ENCODE data around the gene AAGAB. TPM values are rescaled to one million over a fixed set of nuclear protein-coding genes. Genes with fewer than 3 reads are reported as not detected.
"Not testable (repeated sequence)": the region's sequence is repeated elsewhere in the genome, so short reads cannot be mapped to it uniquely, and the experiment has no call there.

AAGAB gene
- total RNA-seq (2014; rRNA removed; shearing (Covaris generic); ENCODE audit: low replicate concordance), result 30.6 and 46.3 TPM in 2 replicates

- Histone ChIP-seq H3K9ac (ENCODE audit: low read length) (peak within 1 kb of the TSS; percentile 79), H3K9me2 (replicated peaks; ENCODE audit: insufficient read depth, low read length) (no peaks in the 10 kb centered on the region), H3K4me3 (ENCODE audit: low read length) (peak within 1 kb of the TSS; percentile 90), H3K27me3 (ENCODE audit: low read length) (no peaks in the 10 kb centered on the region), H2AFZ (ENCODE audit: low read length) (peak within 1 kb of the TSS; percentile 87), H3K4me2 (ENCODE audit: low read depth, low read length, poor library complexity, severe bottlenecking) (peak within 1 kb of the TSS; percentile 90), H3K36me3 (ENCODE audit: insufficient read depth, low read length) (0 out of 2 replicates have a peak, but pooled peaks cover 3% of the 10 kb centered on the region), H4K20me1 (ENCODE audit: insufficient read depth, low read depth, low read length) (peaks cover 14% of the 10 kb centered on the region), H3K4me1 (ENCODE audit: low read length) (peaks cover 15% of the 10 kb centered on the region), H3K79me2 (ENCODE audit: low read length) (peaks cover 30% of the 10 kb centered on the region), H3K27ac (ENCODE audit: low read length) (peak within 1 kb of the TSS; percentile 16; the same call in 1 of the 2 replicates), H3K9me3 (ENCODE audit: low read length) (no peaks in the 10 kb centered on the region)
- DNase-seq, result peak; percentile 98
Observed at GRCh38 chr15:67254238-67255175, at the start of gene AAGAB, which contains the start of gene IQCH. TSS of gene AAGAB (minus strand) at chr15:67254661. CDS start at chr15:67254631, 30 bp downstream. TSS of gene IQCH (plus strand) at chr15:67254786. CDS start at chr15:67254897, 111 bp downstream.

GRCh38 chr15:67303490-67304363 is 49.3 kb upstream of the AAGAB start:
- Histone ChIP-seq H3K79me2 (ENCODE audit: low read length) (no peaks in the 10 kb centered on the region), H3K4me2 (ENCODE audit: low read depth, low read length, poor library complexity, severe bottlenecking) (no peak overlapping the region), H3K4me1 (ENCODE audit: low read length) (no peaks in the 10 kb centered on the region), H3K36me3 (ENCODE audit: insufficient read depth, low read length) (no peaks in the 10 kb centered on the region), H4K20me1 (ENCODE audit: insufficient read depth, low read depth, low read length) (no peaks in the 10 kb centered on the region), H3K27ac (ENCODE audit: low read length) (no peak overlapping the region), H2AFZ (ENCODE audit: low read length) (no peak overlapping the region), H3K27me3 (ENCODE audit: low read length) (no peaks in the 10 kb centered on the region), H3K9me3 (ENCODE audit: low read length) (no peaks in the 10 kb centered on the region), H3K9ac (ENCODE audit: low read length) (no peak overlapping the region), H3K9me2 (replicated peaks; ENCODE audit: insufficient read depth, low read length) (no peaks in the 10 kb centered on the region), H3K4me3 (ENCODE audit: low read length) (no peak overlapping the region)
- DNase-seq, result peak; percentile 61

GRCh38 chr15:67300266-67301025 is 46.0 kb upstream of the AAGAB start:
- Histone ChIP-seq H3K79me2 (ENCODE audit: low read length) (no peaks in the 10 kb centered on the region), H3K4me3 (ENCODE audit: low read length) (no peak overlapping the region), H3K27me3 (ENCODE audit: low read length) (no peaks in the 10 kb centered on the region), H3K4me1 (ENCODE audit: low read length) (peaks cover 22% of the 10 kb centered on the region), H3K27ac (ENCODE audit: low read length) (no peak overlapping the region), H4K20me1 (ENCODE audit: insufficient read depth, low read depth, low read length) (no peaks in the 10 kb centered on the region), H3K9me2 (replicated peaks; ENCODE audit: insufficient read depth, low read length) (no peaks in the 10 kb centered on the region), H3K4me2 (ENCODE audit: low read depth, low read length, poor library complexity, severe bottlenecking) (no peak overlapping the region), H3K9ac (ENCODE audit: low read length) (no peak overlapping the region), H2AFZ (ENCODE audit: low read length) (no peak overlapping the region), H3K36me3 (ENCODE audit: insufficient read depth, low read length) (no peaks in the 10 kb centered on the region), H3K9me3 (ENCODE audit: low read length) (no peaks in the 10 kb centered on the region)
- DNase-seq, result no peak

DNA sequence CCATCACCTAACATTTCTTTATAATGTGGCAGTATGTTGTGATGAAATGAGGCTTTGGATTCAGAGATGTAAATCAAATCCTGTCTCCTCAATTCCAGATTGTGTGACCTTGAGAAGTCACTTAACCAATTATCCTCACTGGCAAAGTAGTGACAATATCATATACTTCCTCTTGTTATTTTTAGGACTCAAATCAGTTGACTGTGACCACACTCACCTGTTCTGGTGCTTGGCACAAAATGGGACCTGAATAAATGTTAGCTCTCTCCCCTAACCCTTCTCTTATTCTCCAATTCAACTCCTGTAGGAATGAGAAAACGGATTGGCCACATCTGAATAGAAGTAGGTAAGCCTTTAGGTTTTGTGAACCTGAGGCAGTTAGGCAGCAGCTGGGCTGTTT is 42.2 kb upstream of the AAGAB start:
- H3K4me2 ChIP-seq (ENCODE audit: low read depth, low read length, poor library complexity, severe bottlenecking), result peak overlapping the region; percentile 27
- H3K9me2 ChIP-seq (replicated peaks; ENCODE audit: insufficient read depth, low read length), result no peaks in the 10 kb centered on the region
- no peaks in the 10 kb centered on the region for H3K9me3 ChIP-seq (ENCODE audit: low read length)
- H2AFZ ChIP-seq (ENCODE audit: low read length), result no peak overlapping the region
- H3K9ac ChIP-seq (ENCODE audit: low read length), result no peak overlapping the region
- H3K4me1 ChIP-seq (ENCODE audit: low read length), result peaks cover 29% of the 10 kb centered on the region
- DNase-seq, result peak; percentile 47
- no peaks in the 10 kb centered on the region for H3K79me2 ChIP-seq (ENCODE audit: low read length)
- H4K20me1 ChIP-seq (ENCODE audit: insufficient read depth, low read depth, low read length), result no peaks in the 10 kb centered on the region
- no peaks in the 10 kb centered on the region for H3K36me3 ChIP-seq (ENCODE audit: insufficient read depth, low read length)
- no peaks in the 10 kb centered on the region for H3K27me3 ChIP-seq (ENCODE audit: low read length)
- no peak overlapping the region for H3K27ac ChIP-seq (ENCODE audit: low read length)
- no peak overlapping the region for H3K4me3 ChIP-seq (ENCODE audit: low read length)

DNA sequence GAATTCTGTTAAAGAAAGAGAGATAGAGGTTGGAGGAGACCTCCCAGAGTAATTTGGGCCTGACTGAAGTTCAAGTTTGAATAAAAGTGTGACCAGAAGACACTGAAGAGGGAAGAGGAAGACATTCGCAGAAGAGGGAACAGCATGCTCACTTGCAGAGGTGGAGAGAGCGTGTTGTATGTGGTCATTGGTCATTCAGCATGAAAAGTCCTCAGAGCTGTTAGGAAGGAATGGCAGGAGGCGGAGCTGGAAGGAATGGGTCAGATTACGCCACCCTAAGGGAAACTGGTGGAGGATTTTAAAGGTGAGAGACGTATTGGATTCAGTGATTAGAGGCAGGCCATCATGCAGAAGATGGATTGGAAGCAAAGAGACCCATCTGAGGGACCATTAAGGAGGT is 41.7 kb upstream of the AAGAB start:
- no peaks in the 10 kb centered on the region for H3K36me3 ChIP-seq (ENCODE audit: insufficient read depth, low read length)
- H3K4me2 ChIP-seq (ENCODE audit: low read depth, low read length, poor library complexity, severe bottlenecking), result peak overlapping the region; percentile 27
- no peaks in the 10 kb centered on the region for H3K79me2 ChIP-seq (ENCODE audit: low read length)
- no peaks in the 10 kb centered on the region for H4K20me1 ChIP-seq (ENCODE audit: insufficient read depth, low read depth, low read length)
- no peaks in the 10 kb centered on the region for H3K9me3 ChIP-seq (ENCODE audit: low read length)
- H3K4me1 ChIP-seq (ENCODE audit: low read length), result peaks cover 29% of the 10 kb centered on the region
- DNase-seq, result no peak
- H3K9ac ChIP-seq (ENCODE audit: low read length), result no peak overlapping the region
- H3K27me3 ChIP-seq (ENCODE audit: low read length), result no peaks in the 10 kb centered on the region
- H3K27ac ChIP-seq (ENCODE audit: low read length), result no peak overlapping the region
- no peak overlapping the region for H3K4me3 ChIP-seq (ENCODE audit: low read length)
- no peak overlapping the region for H2AFZ ChIP-seq (ENCODE audit: low read length)
- H3K9me2 ChIP-seq (replicated peaks; ENCODE audit: insufficient read depth, low read length), result no peaks in the 10 kb centered on the region

DNA sequence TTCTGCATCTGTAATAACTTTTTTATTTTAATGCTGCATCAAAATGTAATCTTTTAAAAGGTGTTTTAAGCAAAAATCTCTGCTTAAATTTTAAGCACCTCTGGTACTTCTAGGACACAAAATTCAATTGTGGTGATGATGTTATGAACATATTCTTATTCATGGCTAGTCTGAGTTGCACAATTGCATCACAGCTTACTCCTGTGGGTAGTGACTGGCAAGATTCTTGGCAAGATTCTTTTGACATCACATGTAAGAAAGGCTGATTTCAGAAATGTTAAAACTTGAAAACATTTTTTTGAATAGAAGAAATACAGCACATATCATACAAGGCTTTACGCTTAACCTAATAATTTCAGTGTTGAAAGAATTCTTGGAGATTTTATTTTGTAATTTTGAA is 35.9 kb upstream of the AAGAB start:
- H2AFZ ChIP-seq (ENCODE audit: low read length), result no peak overlapping the region
- no peaks in the 10 kb centered on the region for H3K9me3 ChIP-seq (ENCODE audit: low read length)
- H3K27me3 ChIP-seq (ENCODE audit: low read length), result no peaks in the 10 kb centered on the region
- 0 out of 2 replicates have a peak, but pooled peaks cover 3% of the 10 kb centered on the region for H4K20me1 ChIP-seq (ENCODE audit: insufficient read depth, low read depth, low read length)
- H3K27ac ChIP-seq (ENCODE audit: low read length), result no peak overlapping the region
- no peaks in the 10 kb centered on the region for H3K79me2 ChIP-seq (ENCODE audit: low read length)
- no peak overlapping the region for H3K9ac ChIP-seq (ENCODE audit: low read length)
- H3K4me3 ChIP-seq (ENCODE audit: low read length), result no peak overlapping the region
- H3K4me2 ChIP-seq (ENCODE audit: low read depth, low read length, poor library complexity, severe bottlenecking), result no peak overlapping the region
- H3K36me3 ChIP-seq (ENCODE audit: insufficient read depth, low read length), result no peaks in the 10 kb centered on the region
- H3K9me2 ChIP-seq (replicated peaks; ENCODE audit: insufficient read depth, low read length), result no peaks in the 10 kb centered on the region
- DNase-seq, result no peak
- peaks cover 10% of the 10 kb centered on the region for H3K4me1 ChIP-seq (ENCODE audit: low read length)

GRCh38 chr15:67286400-67286799 is 31.9 kb upstream of the AAGAB start:
- H3K9me3 ChIP-seq (ENCODE audit: low read length); H2AFZ ChIP-seq (ENCODE audit: low read length); H3K4me3 ChIP-seq (ENCODE audit: low read length); DNase-seq; H4K20me1 ChIP-seq (ENCODE audit: insufficient read depth, low read depth, low read length); H3K4me2 ChIP-seq (ENCODE audit: low read depth, low read length, poor library complexity, severe bottlenecking); H3K36me3 ChIP-seq (ENCODE audit: insufficient read depth, low read length); H3K79me2 ChIP-seq (ENCODE audit: low read length); H3K27me3 ChIP-seq (ENCODE audit: low read length); H3K9ac ChIP-seq (ENCODE audit: low read length); H3K27ac ChIP-seq (ENCODE audit: low read length); H3K9me2 ChIP-seq (replicated peaks; ENCODE audit: insufficient read depth, low read length); H3K4me1 ChIP-seq (ENCODE audit: low read length): not testable (repeated sequence)
